ENCODE data around the gene ZMAT5.

DNA sequence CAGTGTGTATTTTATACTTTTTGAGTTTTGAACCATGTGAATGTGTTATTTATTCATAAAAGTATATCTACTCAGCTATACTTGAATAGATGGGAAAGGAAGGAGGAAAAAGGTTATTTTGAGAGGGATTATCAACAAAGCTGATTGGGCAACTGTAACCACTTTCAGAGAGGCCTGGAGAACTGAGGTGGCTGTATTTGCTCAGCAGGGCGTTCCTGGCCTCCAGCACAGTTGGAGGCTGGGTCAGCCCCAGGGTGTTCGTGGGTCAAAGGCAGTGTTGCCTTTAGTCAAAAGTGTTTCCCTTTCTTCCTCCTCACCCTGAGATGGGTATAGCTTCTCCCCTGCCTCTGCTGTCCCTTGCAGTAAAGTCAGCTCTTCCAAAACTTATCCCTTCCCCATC lies 44.6 kb upstream of the ZMAT5 start:
- TF ChIP-seq POLR2A (IDR thresholded peaks at IDR 0.05; ENCODE audit: low read depth, low read length) = no peak
- TF ChIP-seq ESRRA (IDR thresholded peaks at IDR 0.05; ENCODE audit: low read length) = no peak
- TF ChIP-seq NR2C2 (IDR thresholded peaks at IDR 0.05; ENCODE audit: borderline replicate concordance, control insufficient read depth, insufficient read length, low read depth) = no peak
- TF ChIP-seq SMAD1 (IDR thresholded peaks at IDR 0.05; ENCODE audit: low read depth, partially characterized antibody) = no peak

All from GM12878 (cell line).